Activated CD4-positive, alpha-beta T cell treated with anti-CD3 and anti-CD28 coated beads, Interleukin-2, amount 50 U/mL, for 1 hour (primary cell): Measurements from ENCODE around the gene POTEI.
"Not testable (repeated sequence)": the region's sequence is repeated elsewhere in the genome, so short reads cannot be mapped to it uniquely, and the experiment has no call there.

Source experiments
- DNase-seq: peaks from one replicate; pipeline ENCODE4 v3.0.0-alpha.2; 2020

Gene POTEI

GRCh38 chr2:130509228-130509627 lies at the start of gene POTEI:
Gene POTEI (minus strand): TSS chr2:130509328. CDS start chr2:130509235, 93 bp downstream.
- DNase-seq = not testable (repeated sequence)

- not testable (repeated sequence) for DNase-seq
Measured at GRCh38 chr2:130556441-130556840, 47.3 kb upstream of the POTEI start.

GRCh38 chr2:130554178-130554577 lies 45.0 kb upstream of the POTEI start:
- not testable (repeated sequence) for DNase-seq

GRCh38 chr2:130549475-130549874 lies 40.3 kb upstream of the POTEI start:
- DNase-seq = not testable (repeated sequence)

- not testable (repeated sequence) for DNase-seq
Measured at GRCh38 chr2:130548418-130548817, 39.3 kb upstream of the POTEI start.

GRCh38 chr2:130544978-130545377 lies 35.9 kb upstream of the POTEI start:
- not testable (repeated sequence) for DNase-seq

- not testable (repeated sequence) for DNase-seq
Measured at GRCh38 chr2:130543785-130544528, 34.8 kb upstream of the POTEI start.

- DNase-seq = not testable (repeated sequence)
Measured at GRCh38 chr2:130542789-130543188, 33.7 kb upstream of the POTEI start.

- not testable (repeated sequence) for DNase-seq
Measured at GRCh38 chr2:130538271-130538670, 29.1 kb upstream of the POTEI start.

- DNase-seq = not testable (repeated sequence)
Measured at GRCh38 chr2:130536654-130537053, 27.5 kb upstream of the POTEI start.

GRCh38 chr2:130531672-130532071 lies 22.5 kb upstream of the POTEI start:
- not testable (repeated sequence) for DNase-seq

GRCh38 chr2:130531225-130531624 lies 22.1 kb upstream of the POTEI start:
- DNase-seq = not testable (repeated sequence)

- DNase-seq = not testable (repeated sequence)
Measured at GRCh38 chr2:130530212-130530611, 21.1 kb upstream of the POTEI start.

GRCh38 chr2:130529545-130529944 lies 20.4 kb upstream of the POTEI start:
- not testable (repeated sequence) for DNase-seq

- DNase-seq = not testable (repeated sequence)
Measured at GRCh38 chr2:130527365-130527967, 18.3 kb upstream of the POTEI start.

- DNase-seq = not testable (repeated sequence)
Measured at GRCh38 chr2:130522390-130522789, 13.3 kb upstream of the POTEI start.

GRCh38 chr2:130520992-130521391 lies 11.9 kb upstream of the POTEI start, which contains the start of gene CFC1B:
Gene CFC1B (plus strand): TSS chr2:130521222. CDS start chr2:130521485, 263 bp downstream.
- not testable (repeated sequence) for DNase-seq

- not testable (repeated sequence) for DNase-seq
Measured at GRCh38 chr2:130518516-130519106, 9.5 kb upstream of the POTEI start.

- not testable (repeated sequence) for DNase-seq
Measured at GRCh38 chr2:130511747-130512451, 2.8 kb upstream of the POTEI start.

- DNase-seq = not testable (repeated sequence)
Measured at GRCh38 chr2:130510807-130511746, 1.9 kb upstream of the POTEI start.

GRCh38 chr2:130491073-130491472 lies 18.1 kb downstream of the POTEI start:
- DNase-seq = not testable (repeated sequence)

- not testable (repeated sequence) for DNase-seq
Measured at GRCh38 chr2:130455413-130455812, 53.7 kb downstream of the POTEI start.
